ENCODE measurements around the gene PLCB4. TPM values are rescaled to one million over a fixed set of nuclear protein-coding genes. Genes with fewer than 3 reads are reported as not detected.

The PLCB4 gene
- total and polyA plus RNA-seq, 2 experiments from 2014 or later = 6.5 to 16.1 TPM

DNA sequence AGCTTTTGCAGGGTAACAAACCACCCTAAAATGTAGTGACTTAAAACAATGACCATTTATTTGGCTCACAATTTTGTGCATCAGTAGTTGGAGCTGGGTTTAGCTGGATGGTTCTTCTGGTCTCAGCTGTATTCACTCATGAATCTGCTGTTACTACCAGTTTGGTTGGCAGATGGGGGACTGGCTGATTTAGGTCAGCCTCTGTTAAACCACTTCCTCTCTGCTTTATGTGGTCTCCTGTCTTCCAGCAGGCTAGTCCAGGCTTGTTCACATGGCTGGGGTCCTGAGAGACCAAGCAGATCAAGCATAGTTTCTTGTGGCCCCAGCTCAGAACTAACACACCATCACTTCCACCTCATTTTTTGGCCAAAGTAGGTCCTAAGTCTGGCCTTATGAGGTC, 378.3 kb downstream of the PLCB4 start (continued):
- no peak for TF ChIP-seq ZNF114 (CRISPR knock-in tag; IDR thresholded peaks at IDR 0.05)
- TF ChIP-seq NANOG (IDR thresholded peaks at IDR 0.05; ENCODE audit: borderline replicate concordance) = no peak
- TF ChIP-seq, protein P1, sequence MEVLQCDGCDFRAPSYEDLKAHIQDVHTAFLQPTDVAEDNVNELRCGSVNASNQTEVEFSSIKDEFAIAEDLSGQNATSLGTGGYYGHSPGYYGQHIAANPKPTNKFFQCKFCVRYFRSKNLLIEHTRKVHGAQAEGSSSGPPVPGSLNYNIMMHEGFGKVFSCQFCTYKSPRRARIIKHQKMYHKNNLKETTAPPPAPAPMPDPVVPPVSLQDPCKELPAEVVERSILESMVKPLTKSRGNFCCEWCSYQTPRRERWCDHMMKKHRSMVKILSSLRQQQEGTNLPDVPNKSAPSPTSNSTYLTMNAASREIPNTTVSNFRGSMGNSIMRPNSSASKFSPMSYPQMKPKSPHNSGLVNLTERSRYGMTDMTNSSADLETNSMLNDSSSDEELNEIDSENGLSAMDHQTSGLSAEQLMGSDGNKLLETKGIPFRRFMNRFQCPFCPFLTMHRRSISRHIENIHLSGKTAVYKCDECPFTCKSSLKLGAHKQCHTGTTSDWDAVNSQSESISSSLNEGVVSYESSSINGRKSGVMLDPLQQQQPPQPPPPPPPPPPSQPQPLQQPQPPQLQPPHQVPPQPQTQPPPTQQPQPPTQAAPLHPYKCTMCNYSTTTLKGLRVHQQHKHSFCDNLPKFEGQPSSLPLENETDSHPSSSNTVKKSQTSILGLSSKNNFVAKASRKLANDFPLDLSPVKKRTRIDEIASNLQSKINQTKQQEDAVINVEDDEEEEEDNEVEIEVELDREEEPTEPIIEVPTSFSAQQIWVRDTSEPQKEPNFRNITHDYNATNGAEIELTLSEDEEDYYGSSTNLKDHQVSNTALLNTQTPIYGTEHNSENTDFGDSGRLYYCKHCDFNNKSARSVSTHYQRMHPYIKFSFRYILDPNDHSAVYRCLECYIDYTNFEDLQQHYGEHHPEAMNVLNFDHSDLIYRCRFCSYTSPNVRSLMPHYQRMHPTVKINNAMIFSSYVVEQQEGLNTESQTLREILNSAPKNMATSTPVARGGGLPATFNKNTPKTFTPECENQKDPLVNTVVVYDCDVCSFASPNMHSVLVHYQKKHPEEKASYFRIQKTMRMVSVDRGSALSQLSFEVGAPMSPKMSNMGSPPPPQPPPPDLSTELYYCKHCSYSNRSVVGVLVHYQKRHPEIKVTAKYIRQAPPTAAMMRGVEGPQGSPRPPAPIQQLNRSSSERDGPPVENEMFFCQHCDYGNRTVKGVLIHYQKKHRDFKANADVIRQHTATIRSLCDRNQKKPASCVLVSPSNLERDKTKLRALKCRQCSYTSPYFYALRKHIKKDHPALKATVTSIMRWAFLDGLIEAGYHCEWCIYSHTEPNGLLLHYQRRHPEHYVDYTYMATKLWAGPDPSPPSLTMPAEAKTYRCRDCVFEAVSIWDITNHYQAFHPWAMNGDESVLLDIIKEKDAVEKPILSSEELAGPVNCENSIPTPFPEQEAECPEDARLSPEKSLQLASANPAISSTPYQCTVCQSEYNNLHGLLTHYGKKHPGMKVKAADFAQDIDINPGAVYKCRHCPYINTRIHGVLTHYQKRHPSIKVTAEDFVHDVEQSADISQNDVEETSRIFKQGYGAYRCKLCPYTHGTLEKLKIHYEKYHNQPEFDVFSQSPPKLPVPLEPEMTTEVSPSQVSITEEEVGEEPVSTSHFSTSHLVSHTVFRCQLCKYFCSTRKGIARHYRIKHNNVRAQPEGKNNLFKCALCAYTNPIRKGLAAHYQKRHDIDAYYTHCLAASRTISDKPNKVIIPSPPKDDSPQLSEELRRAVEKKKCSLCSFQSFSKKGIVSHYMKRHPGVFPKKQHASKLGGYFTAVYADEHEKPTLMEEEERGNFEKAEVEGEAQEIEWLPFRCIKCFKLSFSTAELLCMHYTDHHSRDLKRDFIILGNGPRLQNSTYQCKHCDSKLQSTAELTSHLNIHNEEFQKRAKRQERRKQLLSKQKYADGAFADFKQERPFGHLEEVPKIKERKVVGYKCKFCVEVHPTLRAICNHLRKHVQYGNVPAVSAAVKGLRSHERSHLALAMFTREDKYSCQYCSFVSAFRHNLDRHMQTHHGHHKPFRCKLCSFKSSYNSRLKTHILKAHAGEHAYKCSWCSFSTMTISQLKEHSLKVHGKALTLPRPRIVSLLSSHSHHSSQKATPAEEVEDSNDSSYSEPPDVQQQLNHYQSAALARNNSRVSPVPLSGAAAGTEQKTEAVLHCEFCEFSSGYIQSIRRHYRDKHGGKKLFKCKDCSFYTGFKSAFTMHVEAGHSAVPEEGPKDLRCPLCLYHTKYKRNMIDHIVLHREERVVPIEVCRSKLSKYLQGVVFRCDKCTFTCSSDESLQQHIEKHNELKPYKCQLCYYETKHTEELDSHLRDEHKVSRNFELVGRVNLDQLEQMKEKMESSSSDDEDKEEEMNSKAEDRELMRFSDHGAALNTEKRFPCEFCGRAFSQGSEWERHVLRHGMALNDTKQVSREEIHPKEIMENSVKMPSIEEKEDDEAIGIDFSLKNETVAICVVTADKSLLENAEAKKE (CRISPR knock-in tag; IDR thresholded peaks at IDR 0.05) = no peak
- no peak for TF ChIP-seq CREB1 (CRISPR knock-in tag; IDR thresholded peaks at IDR 0.05; ENCODE audit: low read depth)
- no peak for TF ChIP-seq CTCF (conservative IDR thresholded peaks at IDR 0.05; ENCODE audit: low read depth in 2 of 2)
- TF ChIP-seq EZH2phosphoT487 (IDR thresholded peaks at IDR 0.05; ENCODE audit: unreplicated experiment) = no peak

- Mint-ChIP-seq H3K9me3 (no peaks in the 10 kb centered on the region), H3K4me3 (no peak overlapping the region), H3K27ac (no peak overlapping the region), H3K36me3 (ENCODE audit: low read depth) (no peaks in the 10 kb centered on the region), H3K4me1 (no peaks in the 10 kb centered on the region), H3K27me3 (ENCODE audit: insufficient read depth, low read depth, poor library complexity) (no peaks in the 10 kb centered on the region)
- Histone ChIP-seq H3K27me3 (ENCODE audit: insufficient read depth) (no peaks in the 10 kb centered on the region), H3K36me3 (ENCODE audit: insufficient read depth) (no peaks in the 10 kb centered on the region), H3K9me2 (ENCODE audit: insufficient read depth) (no peaks in the 10 kb centered on the region), H3K4me1 (ENCODE audit: insufficient read depth) (no peaks in the 10 kb centered on the region), H3K79me2 (replicated peaks; ENCODE audit: insufficient read depth) (no peaks in the 10 kb centered on the region), H2AFZ (no peak overlapping the region), H3K27ac (ENCODE audit: low read depth) (no peak overlapping the region), H3F3A (replicated peaks; ENCODE audit: low read depth) (no peaks in the 10 kb centered on the region), H3K4me3 (no peak overlapping the region), H4K20me1 (replicated peaks; ENCODE audit: insufficient read depth) (no peaks in the 10 kb centered on the region), H3K4me2 (no peak overlapping the region)
- DNase-seq (ENCODE audit: low spot score) (no peak), ATAC-seq (no peak)
- TF ChIP-seq, protein P1 (CRISPR knock-in tag; IDR thresholded peaks at IDR 0.05) = no peak
Measured at GRCh38 chr20:9453201-9453600, 384.3 kb downstream of the PLCB4 start.

Data from GM23338 (cell line).